ENCODE measurements around the gene ATAD2B. TPM values are rescaled to one million over a fixed set of nuclear protein-coding genes. Genes with fewer than 3 reads are reported as not detected.
"Not testable (repeated sequence)": the region's sequence is repeated elsewhere in the genome, so short reads cannot be mapped to it uniquely, and the experiment has no call there.

ATAD2B gene
- polyA plus RNA-seq, 5 donors: 16.7 to 28.7 (median 27.4) TPM

- no peak for DNase-seq
Measured at GRCh38 chr2:23746141-23746863, 180.6 kb downstream of the ATAD2B start.

GRCh38 chr2:23745726-23746105 lies 181.2 kb downstream of the ATAD2B start:
- DNase-seq: peak; percentile 18

DNA sequence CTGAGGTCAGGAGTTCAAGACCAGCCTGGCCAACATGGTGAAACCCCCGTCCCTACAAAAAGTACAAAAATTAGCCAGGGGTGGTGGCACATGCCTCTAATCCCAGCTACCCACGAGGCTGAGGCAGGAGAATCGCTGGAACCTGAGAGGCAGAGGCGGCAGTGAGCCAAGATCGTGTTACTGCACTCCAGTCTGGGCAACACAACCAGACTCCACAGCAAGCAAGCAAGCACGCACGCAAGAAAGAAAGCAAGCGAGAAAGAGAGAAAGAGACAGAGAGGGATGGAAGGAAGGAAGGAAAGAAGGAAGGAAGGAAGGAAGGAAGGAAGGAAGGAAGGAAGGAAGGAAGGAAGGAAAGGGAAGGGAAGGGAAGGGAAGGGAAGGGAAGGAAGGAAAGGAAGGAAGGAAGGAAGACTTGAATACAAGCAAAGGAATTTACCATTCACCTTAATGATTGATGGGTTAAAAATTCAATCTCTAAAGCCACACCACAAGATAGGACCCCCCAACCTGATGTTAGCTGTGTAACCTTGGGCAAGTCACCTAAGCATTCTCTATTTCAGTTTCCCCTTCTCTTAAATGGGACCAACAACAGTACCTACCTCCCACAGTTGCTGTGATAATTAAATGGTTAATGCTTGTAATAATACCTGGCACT lies 181.7 kb downstream of the ATAD2B start:
- DNase-seq: no peak

GRCh38 chr2:23736783-23737182 lies 190.1 kb downstream of the ATAD2B start:
- not testable (repeated sequence) for DNase-seq

DNA sequence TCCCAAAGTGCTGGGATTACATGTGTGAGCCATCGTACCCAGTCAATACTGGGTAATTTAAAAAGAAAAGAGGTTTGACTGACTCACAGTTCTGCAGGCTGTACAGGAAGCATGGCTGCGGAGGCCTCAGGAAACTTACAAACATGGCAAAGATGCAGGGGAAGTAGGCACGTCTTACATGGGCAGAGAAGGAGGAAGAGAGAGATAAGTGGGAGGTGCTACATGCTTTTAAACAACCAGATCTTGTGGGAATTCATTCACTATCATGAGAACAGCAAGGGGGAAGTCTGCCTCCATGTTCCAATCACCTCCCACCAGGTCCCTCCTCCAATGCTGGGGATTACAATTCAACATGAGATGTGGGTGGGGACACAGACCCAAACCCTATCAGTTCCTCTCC lies 192.5 kb downstream of the ATAD2B start:
- DNase-seq: no peak

GRCh38 chr2:23723029-23723428 lies 203.9 kb downstream of the ATAD2B start:
- not testable (repeated sequence) for DNase-seq

DNA sequence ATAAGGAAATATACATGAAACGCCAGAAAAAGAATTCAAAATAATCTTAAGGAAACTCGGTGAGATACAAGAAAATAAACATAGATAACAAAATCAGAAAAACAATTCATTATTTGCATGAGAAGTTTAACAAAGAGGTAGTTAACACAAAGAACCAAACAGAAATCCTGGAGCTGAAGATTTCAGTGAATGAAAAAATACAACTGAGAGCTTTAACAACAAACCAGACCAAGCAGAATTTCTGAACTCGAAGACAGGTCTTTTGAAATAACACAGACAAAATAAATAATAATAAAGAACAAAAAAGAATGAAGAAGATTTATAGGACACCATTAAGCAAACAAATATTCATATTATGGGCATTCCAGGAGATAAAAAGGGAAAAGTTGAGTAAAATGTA lies 204.7 kb downstream of the ATAD2B start:
- no peak for DNase-seq

GRCh38 chr2:23721454-23721826 lies 205.5 kb downstream of the ATAD2B start:
- DNase-seq: no peak

DNA sequence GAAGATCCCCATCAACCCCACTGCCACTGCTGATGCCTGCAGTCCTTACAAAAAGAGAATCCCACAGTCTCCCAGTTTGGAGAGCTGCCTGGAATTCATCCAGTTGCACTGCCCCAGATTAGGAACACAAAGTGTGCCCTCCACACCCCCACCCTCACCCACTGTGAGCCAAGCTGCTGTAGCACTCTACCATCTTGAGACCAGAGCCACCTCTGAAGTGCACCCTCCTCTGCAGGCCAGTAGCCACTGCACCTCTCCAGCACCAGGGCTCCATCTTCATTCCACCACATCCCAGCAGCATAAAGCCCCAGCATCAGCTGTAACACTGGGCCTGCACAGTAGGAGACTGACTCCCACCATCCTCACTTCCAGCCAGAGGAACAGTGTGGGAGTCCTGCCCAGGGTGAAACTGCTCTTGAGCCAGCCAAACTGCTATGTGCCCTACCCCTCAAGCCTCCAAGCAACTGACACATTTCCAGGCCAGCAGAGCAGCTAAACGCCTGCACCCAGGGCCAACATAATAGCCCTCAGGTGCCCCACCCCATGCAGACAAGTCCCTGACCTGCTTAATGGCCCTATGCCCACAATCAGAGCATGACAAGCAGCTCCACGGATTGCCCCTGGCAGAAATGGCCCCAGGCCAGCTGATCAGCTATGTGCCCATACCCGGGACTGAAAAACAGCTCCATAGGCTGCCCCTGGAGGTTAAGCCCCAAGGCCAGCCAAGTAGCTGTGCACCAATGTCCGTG lies 206.0 kb downstream of the ATAD2B start:
- no peak for DNase-seq

DNA sequence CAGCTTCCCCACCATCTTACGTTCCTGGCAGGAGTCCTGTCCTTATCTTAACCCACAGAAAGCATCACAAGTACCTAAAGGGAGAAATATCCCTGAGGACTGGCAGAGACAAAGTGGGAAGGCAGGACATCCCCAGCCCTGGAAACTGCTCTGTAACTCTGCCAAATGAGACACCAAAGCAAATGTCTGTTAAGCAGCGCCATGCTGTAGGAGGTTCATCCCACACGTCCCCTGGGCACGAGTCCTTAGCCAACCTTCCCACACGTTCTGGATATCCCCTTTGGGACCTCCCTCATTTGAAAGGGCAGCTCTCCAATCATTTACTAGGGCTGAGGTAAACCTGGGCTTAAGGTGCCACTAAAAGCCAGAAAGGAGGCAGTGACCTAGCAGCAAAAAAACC lies 207.2 kb downstream of the ATAD2B start:
- DNase-seq: no peak

DNA sequence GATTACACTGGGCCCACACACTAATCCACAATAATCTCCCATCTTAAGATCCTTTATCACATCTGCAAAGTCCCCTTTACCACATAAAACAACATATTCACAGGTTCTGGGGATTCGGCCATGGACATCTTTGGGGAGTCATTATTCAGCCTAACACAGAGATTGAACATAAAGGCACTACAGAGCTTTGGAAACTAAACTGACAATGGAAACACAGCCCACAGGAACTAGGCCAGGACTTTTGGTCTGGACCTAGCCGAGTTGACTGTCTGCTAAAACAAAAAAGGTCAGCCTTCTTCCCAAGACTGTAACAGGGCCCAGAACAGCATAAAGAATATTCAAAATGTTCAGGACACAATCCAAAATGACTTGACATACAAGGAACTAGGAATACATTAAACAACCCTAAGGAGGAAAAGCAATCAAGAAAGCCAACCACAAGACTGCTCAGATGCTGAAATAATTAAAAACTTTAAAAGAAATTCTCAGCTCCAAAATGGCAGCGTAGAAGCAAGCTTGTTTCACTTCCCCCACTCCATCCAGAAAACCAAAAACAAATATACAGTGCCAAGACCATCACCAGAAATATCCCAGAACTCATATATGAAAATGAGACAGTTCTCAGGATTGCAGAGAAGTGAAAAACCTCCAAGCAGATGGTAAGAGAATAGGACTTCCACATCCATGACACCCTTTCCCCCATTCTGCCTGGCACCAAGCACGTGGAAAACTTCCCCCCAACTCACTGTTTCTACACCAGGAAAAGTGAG lies 207.8 kb downstream of the ATAD2B start:
- no peak for DNase-seq

DNA sequence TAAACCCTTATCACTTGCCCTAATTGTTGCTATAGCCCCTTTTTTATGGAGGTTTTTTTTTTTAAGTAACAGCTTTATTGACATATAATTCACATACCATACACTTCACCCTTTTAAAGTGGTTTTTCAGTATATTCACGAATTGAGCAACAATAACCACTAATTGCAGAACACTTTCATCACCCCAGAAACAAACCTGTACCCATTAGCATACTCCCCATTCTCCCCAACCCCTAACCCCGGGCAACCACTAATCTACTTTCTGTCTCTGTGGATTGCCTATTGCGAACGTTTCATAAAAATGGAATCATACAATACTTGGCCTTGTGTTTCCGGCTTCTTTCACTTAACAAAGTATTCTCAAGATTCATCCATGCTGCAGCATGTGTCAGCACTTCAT lies 213.6 kb downstream of the ATAD2B start:
- DNase-seq: no peak

GRCh38 chr2:23712756-23713151 lies 214.2 kb downstream of the ATAD2B start:
- DNase-seq: no peak

GRCh38 chr2:23711979-23712755 lies 214.8 kb downstream of the ATAD2B start:
- DNase-seq: no peak

DNA sequence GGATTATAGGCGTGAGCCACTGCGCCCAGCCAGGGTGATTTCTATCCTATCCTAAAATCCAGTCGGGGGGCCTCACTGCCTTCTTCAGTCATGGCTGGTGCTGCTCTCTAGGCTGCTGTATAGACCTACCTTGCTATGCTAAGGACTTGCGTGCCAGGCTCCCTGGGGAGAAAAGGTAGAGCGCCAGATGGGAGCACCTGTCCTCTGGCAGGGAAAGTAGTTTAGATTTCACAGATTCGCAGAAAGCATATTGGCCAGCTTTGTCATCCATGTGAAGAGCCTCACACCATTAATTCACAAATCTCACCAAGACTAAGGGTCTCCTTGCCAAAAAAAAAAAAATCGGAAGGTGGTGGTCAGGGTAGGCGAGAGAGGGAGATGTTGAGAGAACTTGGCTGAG lies 217.6 kb downstream of the ATAD2B start:
- DNase-seq: no peak

GRCh38 chr2:23708771-23709170 lies 218.2 kb downstream of the ATAD2B start:
- DNase-seq: no peak

- no peak for DNase-seq
Measured at GRCh38 chr2:23707096-23707495, 219.8 kb downstream of the ATAD2B start.

DNA sequence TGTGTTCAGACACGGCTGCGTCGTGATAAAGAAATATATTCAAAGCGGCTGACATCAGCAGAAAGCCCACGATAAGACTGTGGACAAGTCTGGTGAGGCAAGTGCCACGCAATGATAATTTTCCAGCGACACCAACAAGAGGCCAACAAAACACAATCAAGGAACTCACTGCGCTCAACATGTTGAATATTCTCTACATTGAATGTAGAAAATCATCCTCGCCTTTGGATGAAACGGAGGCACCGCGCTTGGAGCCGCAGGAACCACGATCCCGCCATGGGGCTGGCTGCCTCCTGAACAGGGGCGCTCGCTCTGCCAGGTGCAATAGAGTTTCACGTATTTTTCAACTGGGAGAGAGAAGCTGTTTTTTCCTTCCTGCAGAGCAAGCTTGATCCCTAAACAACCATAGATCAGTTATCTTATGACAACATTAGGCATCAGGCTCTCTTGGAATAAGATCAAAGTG lies 220.3 kb downstream of the ATAD2B start:
- no peak for DNase-seq

DNA sequence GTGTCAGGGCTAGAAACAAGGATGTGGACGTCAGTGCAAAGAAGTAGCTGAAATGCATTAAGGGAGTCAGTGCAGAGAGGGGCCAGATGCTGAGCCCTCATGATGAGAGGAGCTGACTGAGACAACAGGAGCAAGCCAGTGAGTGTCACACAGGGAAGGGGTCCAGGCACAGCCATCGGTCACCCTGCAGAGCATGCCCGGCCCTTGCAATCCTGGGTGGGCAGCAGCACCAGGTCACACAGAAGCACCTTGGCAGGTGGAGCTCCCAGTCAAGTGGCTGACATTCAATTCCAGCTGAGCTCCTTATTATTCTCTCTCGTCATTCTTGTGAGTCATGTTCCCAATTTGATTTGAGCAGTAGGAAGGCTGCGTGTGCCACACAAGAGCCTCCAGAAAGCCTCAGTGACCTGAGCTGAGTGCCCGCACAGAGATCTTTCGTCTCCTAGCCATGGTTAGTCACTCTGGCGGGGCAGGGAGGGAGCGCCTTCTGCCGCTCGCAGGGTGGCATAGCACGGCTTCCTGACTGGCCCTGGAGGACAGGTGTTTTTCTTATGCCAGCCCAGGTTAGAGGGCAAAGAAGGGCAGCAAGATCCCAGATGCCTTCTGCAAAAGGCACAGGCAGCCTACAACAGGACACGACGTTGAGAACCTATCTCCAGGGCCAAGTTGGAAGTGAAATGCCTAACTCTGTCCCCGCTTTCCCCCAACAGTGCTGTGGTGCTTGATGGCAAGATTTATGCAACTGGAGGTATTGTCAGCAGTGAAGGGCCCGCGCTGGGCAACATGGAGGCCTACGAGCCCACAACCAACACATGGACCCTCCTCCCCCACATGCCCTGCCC lies 220.9 kb downstream of the ATAD2B start:
- DNase-seq: no peak

Measured in right lung (tissue), 5 donors.